Measurements from ENCODE around the gene MALSU1. TPM values are rescaled to one million over a fixed set of nuclear protein-coding genes. Genes with fewer than 3 reads are reported as not detected.
A peak's percentile ranks its signal among the peaks of the same experiment; 100 is the strongest.

The MALSU1 gene
- total and polyA plus RNA-seq, 2 of the 13 experiments (the other 11 are each of a cell fraction or from before 2014, with no cell fraction given): 72.0 to 141 TPM

DNA sequence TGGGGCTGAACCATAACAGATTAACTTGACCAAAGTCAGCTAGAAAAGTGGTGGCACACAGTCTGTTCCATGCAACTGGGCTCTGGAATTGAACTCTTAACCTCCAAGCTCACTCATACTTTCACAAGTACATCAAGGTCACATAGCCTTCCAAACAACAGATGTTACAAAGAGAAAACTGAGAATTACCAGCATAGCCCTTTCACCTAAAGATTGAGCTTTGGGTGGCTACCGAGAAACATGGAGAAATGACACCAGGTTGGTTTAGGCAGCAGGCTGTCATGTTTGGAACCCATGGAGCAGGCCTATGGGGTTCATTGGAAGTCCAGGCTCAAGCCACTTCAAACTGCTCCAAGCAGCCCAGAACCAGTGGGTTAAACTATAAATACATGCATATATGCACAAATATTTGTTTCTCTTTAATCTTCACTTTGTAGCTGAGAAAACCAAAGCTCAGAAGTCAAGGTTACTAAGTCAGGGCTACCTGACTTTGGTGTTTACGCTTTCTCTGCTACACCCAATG, 59.1 kb downstream of the MALSU1 start (continued):
- no peak for TF ChIP-seq PLSCR1 (CRISPR knock-in tag; IDR thresholded peaks at IDR 0.05; ENCODE audit: borderline replicate concordance)
- no peak for TF ChIP-seq SPEN (CRISPR knock-in tag; IDR thresholded peaks at IDR 0.05; ENCODE audit: low read depth)
- no peak for TF ChIP-seq MXD3 (CRISPR knock-in tag; IDR thresholded peaks at IDR 0.05)
- TF ChIP-seq, protein P1, sequence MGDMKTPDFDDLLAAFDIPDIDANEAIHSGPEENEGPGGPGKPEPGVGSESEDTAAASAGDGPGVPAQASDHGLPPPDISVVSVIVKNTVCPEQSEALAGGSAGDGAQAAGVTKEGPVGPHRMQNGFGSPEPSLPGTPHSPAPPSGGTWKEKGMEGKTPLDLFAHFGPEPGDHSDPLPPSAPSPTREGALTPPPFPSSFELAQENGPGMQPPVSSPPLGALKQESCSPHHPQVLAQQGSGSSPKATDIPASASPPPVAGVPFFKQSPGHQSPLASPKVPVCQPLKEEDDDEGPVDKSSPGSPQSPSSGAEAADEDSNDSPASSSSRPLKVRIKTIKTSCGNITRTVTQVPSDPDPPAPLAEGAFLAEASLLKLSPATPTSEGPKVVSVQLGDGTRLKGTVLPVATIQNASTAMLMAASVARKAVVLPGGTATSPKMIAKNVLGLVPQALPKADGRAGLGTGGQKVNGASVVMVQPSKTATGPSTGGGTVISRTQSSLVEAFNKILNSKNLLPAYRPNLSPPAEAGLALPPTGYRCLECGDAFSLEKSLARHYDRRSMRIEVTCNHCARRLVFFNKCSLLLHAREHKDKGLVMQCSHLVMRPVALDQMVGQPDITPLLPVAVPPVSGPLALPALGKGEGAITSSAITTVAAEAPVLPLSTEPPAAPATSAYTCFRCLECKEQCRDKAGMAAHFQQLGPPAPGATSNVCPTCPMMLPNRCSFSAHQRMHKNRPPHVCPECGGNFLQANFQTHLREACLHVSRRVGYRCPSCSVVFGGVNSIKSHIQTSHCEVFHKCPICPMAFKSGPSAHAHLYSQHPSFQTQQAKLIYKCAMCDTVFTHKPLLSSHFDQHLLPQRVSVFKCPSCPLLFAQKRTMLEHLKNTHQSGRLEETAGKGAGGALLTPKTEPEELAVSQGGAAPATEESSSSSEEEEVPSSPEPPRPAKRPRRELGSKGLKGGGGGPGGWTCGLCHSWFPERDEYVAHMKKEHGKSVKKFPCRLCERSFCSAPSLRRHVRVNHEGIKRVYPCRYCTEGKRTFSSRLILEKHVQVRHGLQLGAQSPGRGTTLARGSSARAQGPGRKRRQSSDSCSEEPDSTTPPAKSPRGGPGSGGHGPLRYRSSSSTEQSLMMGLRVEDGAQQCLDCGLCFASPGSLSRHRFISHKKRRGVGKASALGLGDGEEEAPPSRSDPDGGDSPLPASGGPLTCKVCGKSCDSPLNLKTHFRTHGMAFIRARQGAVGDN (CRISPR knock-in tag; IDR thresholded peaks at IDR 0.05): no peak
- TF ChIP-seq, protein P2, sequence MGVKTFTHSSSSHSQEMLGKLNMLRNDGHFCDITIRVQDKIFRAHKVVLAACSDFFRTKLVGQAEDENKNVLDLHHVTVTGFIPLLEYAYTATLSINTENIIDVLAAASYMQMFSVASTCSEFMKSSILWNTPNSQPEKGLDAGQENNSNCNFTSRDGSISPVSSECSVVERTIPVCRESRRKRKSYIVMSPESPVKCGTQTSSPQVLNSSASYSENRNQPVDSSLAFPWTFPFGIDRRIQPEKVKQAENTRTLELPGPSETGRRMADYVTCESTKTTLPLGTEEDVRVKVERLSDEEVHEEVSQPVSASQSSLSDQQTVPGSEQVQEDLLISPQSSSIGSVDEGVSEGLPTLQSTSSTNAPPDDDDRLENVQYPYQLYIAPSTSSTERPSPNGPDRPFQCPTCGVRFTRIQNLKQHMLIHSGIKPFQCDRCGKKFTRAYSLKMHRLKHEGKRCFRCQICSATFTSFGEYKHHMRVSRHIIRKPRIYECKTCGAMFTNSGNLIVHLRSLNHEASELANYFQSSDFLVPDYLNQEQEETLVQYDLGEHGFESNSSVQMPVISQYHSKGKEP (CRISPR knock-in tag; IDR thresholded peaks at IDR 0.05): no peak
- TF ChIP-seq, protein P3, sequence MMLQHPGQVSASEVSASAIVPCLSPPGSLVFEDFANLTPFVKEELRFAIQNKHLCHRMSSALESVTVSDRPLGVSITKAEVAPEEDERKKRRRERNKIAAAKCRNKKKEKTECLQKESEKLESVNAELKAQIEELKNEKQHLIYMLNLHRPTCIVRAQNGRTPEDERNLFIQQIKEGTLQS (CRISPR knock-in tag; IDR thresholded peaks at IDR 0.05): no peak
- 0 out of 2 replicates have a peak, but pooled peaks have one; percentile 40 for TF ChIP-seq ZNF136 (CRISPR knock-in tag; IDR thresholded peaks at IDR 0.05; ENCODE audit: low read depth)
- TF ChIP-seq ZNF18 (CRISPR knock-in tag; IDR thresholded peaks at IDR 0.05; ENCODE audit: insufficient replicate concordance): no peak
- TF ChIP-seq ZNF557 (CRISPR knock-in tag; IDR thresholded peaks at IDR 0.05): no peak
- TF ChIP-seq REPIN1 (CRISPR knock-in tag; IDR thresholded peaks at IDR 0.05; ENCODE audit: borderline replicate concordance, low read depth): no peak
- TF ChIP-seq NR2F2 (IDR thresholded peaks at IDR 0.05; ENCODE audit: borderline replicate concordance, low read depth): 0 out of 2 replicates have a peak, but pooled peaks have one; percentile 39
- TF ChIP-seq CENPT (CRISPR knock-in tag; IDR thresholded peaks at IDR 0.05; ENCODE audit: low read depth): no peak
